Panc1 (cell line): Measurements from ENCODE around the gene ASB11. TPM values are rescaled to one million over a fixed set of nuclear protein-coding genes. Genes with fewer than 3 reads are reported as not detected.
"Not testable (repeated sequence)": the region's sequence is repeated elsewhere in the genome, so short reads cannot be mapped to it uniquely, and the experiment has no call there.

Source experiments
- ATAC-seq: fragments of 200-7000 bp; cut with Tn5 transposase; 2 replicates; pipeline ENCODE4 v1.9.1; 2020; ENCODE audit warnings: mild to moderate bottlenecking, moderate library complexity
- BruUV-seq: library from RNA; stranded (reverse); fragments of 400-500 nt; replicated peaks from 2 replicates; lab custom pipeline; 2021; lab: Mats Ljungman, UMichigan
- CTCF ChIA-PET: fragments of 300-600 bp; sonication (Branson Sonifier 250); formaldehyde crosslinking; loops from one replicate; lab custom pipeline; 2022; ENCODE audit warnings: antibody characterized with exemption; lab: Charles Lee
- POLR2A ChIA-PET: fragments of 300-600 bp; sonication (Branson Sonifier 250); formaldehyde crosslinking; loops from one replicate; lab custom pipeline; 2022; ENCODE audit warnings: antibody characterized with exemption; lab: Charles Lee
- DNase-seq: peaks from one replicate; pipeline ENCODE4 v3.0.0-alpha.2; 2010; ENCODE audit warnings: low read depth, low spot score
- H3K27ac ChIP-seq: 2 replicates; pipeline ENCODE4 v1.5.1; 2011; ENCODE audit warnings: mild to moderate bottlenecking, low read length, inconsistent platforms
- H3K27me3 ChIP-seq: fragments of 200-500 bp; sonication (Bioruptor generic); 2 replicates; pipeline ENCODE4 v1.6.0; 2014; ENCODE audit warnings: low read length, inconsistent platforms; ENCODE audit not compliant: control insufficient read depth, insufficient read depth
- H3K36me3 ChIP-seq: fragments of 200-500 bp; sonication (Bioruptor generic); 2 replicates; pipeline ENCODE4 v1.5.1; 2014; ENCODE audit warnings: inconsistent platforms, mild to moderate bottlenecking, low read length, moderate library complexity; ENCODE audit not compliant: control insufficient read depth, insufficient read depth
- H3K4me1 ChIP-seq: 2 replicates; pipeline ENCODE4 v1.5.1; 2011; ENCODE audit warnings: inconsistent platforms, mild to moderate bottlenecking, low read length, moderate library complexity; ENCODE audit not compliant: control insufficient read depth, insufficient read depth
- H3K4me3 ChIP-seq, 2 experiments: 2 replicates each; pipeline ENCODE4 v1.5.1; 2011 to 2012; ENCODE audit warnings: low read depth in 2 of 2, low read length in 2 of 2, mild to moderate bottlenecking in 2 of 2, inconsistent platforms in 1 of 2, moderate library complexity in 1 of 2
- H3K9me3 ChIP-seq: fragments of 200-500 bp; sonication (Bioruptor generic); 2 replicates; pipeline ENCODE4 v1.5.1; 2014; ENCODE audit warnings: low read depth, mild to moderate bottlenecking, inconsistent platforms, low read length, moderate library complexity; ENCODE audit not compliant: control insufficient read depth, insufficient read depth
- CTCF ChIP-seq: fragments of 450-650 bp; IDR thresholded peaks from 2 replicates; pipeline ENCODE4 v1.5.1; 2017; ENCODE audit warnings: mild to moderate bottlenecking
- POLR2AphosphoS5 ChIP-seq: IDR thresholded peaks from 2 replicates; pipeline ENCODE4 v1.6.1; 2012; ENCODE audit warnings: mild to moderate bottlenecking, low read depth, low read length, moderate library complexity
- SIN3A ChIP-seq: IDR thresholded peaks from 2 replicates; pipeline ENCODE4 v1.6.1; 2012; ENCODE audit warnings: low read depth, mild to moderate bottlenecking, low read length, moderate library complexity, borderline replicate concordance; ENCODE audit not compliant: insufficient read depth
- TCF7L2 ChIP-seq: IDR thresholded peaks from 2 replicates; pipeline ENCODE4 v1.6.1; 2011; ENCODE audit warnings: mild to moderate bottlenecking, low read depth, low read length, inconsistent platforms
- in situ Hi-C: cut with HindIII; loops from 2 replicates; pipeline ENCODE4 v1.10.0; 2016; ENCODE audit warnings: low sequenced_read_pairs, low pct_unique_long_range_greater_than_20kb
- intact Hi-C: fragments of 100-400 bp; cut with micrococcal nuclease; formaldehyde crosslinking; loops from one replicate; pipeline ENCODE4 v1.10.0; 2022; ENCODE audit not compliant: unreplicated experiment
- total RNA-seq: library from RNA; stranded (reverse); gene quantifications from one replicate; pipeline ENCODE4 v1.2.1, GENCODE V29; 2021; ENCODE audit not compliant: unreplicated experiment
- TF ChIP-seq, protein P1 (sequence below), 2 experiments: IDR thresholded peaks; 2 replicates each; pipeline ENCODE4 v1.6.1; 2011 to 2012; ENCODE audit warnings: low read depth in 2 of 2, control low read depth in 1 of 2, low read length in 1 of 2, mild to moderate bottlenecking in 1 of 2, moderate library complexity in 1 of 2; ENCODE audit not compliant: insufficient read depth in 1 of 2

The ASB11 gene
- total RNA-seq, 1 experiment from 2014 or later, result not detected

DNA sequence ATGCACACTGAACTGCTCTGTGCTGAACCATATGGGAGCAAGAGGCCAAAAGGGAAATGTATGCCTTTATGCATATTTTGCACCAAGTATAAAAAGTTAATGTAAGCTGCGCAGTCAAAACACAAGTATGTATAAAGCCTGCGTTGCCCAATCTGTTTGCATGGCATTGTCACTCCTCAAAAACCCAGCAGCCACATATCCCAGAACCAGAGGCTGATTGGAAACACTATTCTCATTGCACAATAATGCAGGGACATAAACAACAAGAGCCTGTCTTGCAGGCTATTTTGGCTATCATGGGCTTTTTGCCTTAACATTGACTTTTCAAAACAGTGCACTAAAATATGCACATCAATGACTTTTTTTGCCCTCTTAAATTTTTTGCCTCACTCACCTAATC, 40.5 kb downstream of the ASB11 start:
- ATAC-seq (no peak), DNase-seq (no peak)
- intact Hi-C loops (no loop called here), in situ Hi-C loops (no loop called here)
- no peak overlapping the region for H3K27ac ChIP-seq
- H3K4me3 ChIP-seq, result no peak overlapping the region
- no peaks in the 10 kb centered on the region for H3K27me3 ChIP-seq
- ChIA-PET POLR2A (no interaction called here), CTCF (no interaction called here)
- H3K36me3 ChIP-seq, result no peaks in the 10 kb centered on the region
- no peaks in the 10 kb centered on the region for H3K4me1 ChIP-seq
- no TSS peak for BruUV-seq
- no peak for TF ChIP-seq POLR2AphosphoS5
- TF ChIP-seq, protein P1, sequence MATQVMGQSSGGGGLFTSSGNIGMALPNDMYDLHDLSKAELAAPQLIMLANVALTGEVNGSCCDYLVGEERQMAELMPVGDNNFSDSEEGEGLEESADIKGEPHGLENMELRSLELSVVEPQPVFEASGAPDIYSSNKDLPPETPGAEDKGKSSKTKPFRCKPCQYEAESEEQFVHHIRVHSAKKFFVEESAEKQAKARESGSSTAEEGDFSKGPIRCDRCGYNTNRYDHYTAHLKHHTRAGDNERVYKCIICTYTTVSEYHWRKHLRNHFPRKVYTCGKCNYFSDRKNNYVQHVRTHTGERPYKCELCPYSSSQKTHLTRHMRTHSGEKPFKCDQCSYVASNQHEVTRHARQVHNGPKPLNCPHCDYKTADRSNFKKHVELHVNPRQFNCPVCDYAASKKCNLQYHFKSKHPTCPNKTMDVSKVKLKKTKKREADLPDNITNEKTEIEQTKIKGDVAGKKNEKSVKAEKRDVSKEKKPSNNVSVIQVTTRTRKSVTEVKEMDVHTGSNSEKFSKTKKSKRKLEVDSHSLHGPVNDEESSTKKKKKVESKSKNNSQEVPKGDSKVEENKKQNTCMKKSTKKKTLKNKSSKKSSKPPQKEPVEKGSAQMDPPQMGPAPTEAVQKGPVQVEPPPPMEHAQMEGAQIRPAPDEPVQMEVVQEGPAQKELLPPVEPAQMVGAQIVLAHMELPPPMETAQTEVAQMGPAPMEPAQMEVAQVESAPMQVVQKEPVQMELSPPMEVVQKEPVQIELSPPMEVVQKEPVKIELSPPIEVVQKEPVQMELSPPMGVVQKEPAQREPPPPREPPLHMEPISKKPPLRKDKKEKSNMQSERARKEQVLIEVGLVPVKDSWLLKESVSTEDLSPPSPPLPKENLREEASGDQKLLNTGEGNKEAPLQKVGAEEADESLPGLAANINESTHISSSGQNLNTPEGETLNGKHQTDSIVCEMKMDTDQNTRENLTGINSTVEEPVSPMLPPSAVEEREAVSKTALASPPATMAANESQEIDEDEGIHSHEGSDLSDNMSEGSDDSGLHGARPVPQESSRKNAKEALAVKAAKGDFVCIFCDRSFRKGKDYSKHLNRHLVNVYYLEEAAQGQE (IDR thresholded peaks at IDR 0.05; ENCODE audit: insufficient read depth in 1 of 2, low read depth in 2 of 2, low read length in 1 of 2), result no peak
- TF ChIP-seq CTCF, result no peak
- no peak for TF ChIP-seq TCF7L2
- no peak for TF ChIP-seq SIN3A
- H3K9me3 ChIP-seq, result no peaks in the 10 kb centered on the region

DNA sequence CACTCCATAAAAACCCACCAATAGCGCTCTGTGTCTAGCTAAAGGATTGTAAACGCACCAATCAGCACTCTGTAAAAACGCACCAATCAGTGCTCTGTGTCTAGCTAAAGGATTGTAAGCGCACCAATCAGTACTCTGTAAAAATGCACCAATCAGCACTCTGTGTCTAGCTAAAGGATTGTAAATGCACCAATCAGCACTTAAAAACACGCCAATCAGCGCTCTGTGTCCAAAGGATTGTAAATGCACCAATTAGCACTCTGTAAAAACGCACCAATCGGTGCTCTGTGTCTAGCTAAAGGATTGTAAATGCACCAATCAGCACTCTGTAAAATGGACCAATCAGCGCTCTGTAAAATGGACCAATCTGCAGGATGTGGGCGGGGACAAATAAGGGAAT, 42.2 kb downstream of the ASB11 start:
- intact Hi-C loops, H3K27me3 ChIP-seq, CTCF ChIA-PET, H3K4me3 ChIP-seq, in situ Hi-C loops, BruUV-seq, H3K4me1 ChIP-seq, ATAC-seq, H3K9me3 ChIP-seq, H3K36me3 ChIP-seq, H3K27ac ChIP-seq, DNase-seq: not testable (repeated sequence)
- POLR2A ChIA-PET, result interaction anchor here (0.7 kb wide), 1 partner anchor 41 kb away, joined by 4 read pairs; no protein-coding TSS in a partner anchor

DNA sequence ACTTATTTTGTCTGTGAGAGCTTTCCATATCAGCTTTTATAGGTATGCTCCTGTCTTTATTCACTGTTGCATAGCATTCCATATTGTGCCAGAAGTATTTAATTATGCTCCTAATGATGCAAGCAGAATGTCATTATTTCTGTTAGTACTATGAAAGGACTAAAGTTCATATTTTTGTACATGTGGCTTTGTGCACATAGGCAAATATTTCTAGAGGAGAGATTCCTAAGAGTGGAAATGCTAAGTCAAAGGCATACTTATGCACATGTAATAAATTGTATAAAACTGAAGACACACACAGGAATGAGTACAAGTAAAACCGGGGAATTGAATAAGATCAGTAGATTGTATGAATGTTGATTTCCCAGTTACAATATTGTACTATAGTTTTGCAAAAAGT, 43.7 kb downstream of the ASB11 start:
- Histone ChIP-seq H3K27me3 (no peaks in the 10 kb centered on the region), H3K36me3 (no peaks in the 10 kb centered on the region), H3K27ac (no peak overlapping the region), H3K9me3 (no peaks in the 10 kb centered on the region), H3K4me1 (no peaks in the 10 kb centered on the region), H3K4me3 (no peak overlapping the region)
- ChIA-PET CTCF (no interaction called here), POLR2A (no interaction called here)
- ATAC-seq (no peak), DNase-seq (no peak)
- TF ChIP-seq SIN3A, result no peak
- TF ChIP-seq POLR2AphosphoS5, result no peak
- TF ChIP-seq CTCF, result no peak
- TF ChIP-seq TCF7L2, result no peak
- intact Hi-C loops, result no loop called here
- BruUV-seq, result no TSS peak
- in situ Hi-C loops, result no loop called here
